Activated T-cell treated with anti-CD3 and anti-CD28 coated beads for 24 hours (primary cell): ENCODE measurements around the gene LINC01488.

Experiments used
- DNase-seq: peaks from one replicate; pipeline ENCODE4 v3.0.0-alpha.2; 2020; ENCODE audit warnings: low read depth

LINC01488 gene

GRCh38 chr11:69531071-69531716 is 49.7 kb downstream of the LINC01488 start:
- no peak for DNase-seq

GRCh38 chr11:69531717-69532088 is 50.2 kb downstream of the LINC01488 start:
- no peak for DNase-seq

GRCh38 chr11:69533296-69534165 is 52.1 kb downstream of the LINC01488 start:
- no peak for DNase-seq

- DNase-seq = no peak
Measured at GRCh38 chr11:69534166-69534530, 52.7 kb downstream of the LINC01488 start.

- DNase-seq = no peak
Measured at GRCh38 chr11:69535908-69536307, 54.4 kb downstream of the LINC01488 start.

- no peak for DNase-seq
Measured at GRCh38 chr11:69536406-69536805, 54.9 kb downstream of the LINC01488 start.

DNA sequence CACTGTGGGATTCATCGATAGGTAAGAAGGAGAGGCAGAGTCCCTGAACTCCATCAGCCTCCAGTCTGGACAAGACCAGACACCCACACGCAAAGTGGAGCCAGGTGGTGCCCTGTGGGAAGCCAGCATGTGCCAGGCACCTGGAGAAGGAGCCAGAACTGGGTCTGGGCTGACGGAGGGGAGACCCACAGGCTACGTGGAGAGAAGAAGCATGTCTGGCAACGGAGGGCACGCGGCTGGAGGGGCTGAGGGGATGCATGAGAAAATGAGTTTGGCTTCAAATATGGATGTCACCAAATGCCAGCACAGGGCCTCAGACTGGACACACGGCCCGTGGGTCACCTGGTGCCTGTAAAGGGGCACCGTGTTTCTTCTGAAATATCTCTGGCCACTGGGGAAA is 55.7 kb downstream of the LINC01488 start:
- DNase-seq = no peak

DNA sequence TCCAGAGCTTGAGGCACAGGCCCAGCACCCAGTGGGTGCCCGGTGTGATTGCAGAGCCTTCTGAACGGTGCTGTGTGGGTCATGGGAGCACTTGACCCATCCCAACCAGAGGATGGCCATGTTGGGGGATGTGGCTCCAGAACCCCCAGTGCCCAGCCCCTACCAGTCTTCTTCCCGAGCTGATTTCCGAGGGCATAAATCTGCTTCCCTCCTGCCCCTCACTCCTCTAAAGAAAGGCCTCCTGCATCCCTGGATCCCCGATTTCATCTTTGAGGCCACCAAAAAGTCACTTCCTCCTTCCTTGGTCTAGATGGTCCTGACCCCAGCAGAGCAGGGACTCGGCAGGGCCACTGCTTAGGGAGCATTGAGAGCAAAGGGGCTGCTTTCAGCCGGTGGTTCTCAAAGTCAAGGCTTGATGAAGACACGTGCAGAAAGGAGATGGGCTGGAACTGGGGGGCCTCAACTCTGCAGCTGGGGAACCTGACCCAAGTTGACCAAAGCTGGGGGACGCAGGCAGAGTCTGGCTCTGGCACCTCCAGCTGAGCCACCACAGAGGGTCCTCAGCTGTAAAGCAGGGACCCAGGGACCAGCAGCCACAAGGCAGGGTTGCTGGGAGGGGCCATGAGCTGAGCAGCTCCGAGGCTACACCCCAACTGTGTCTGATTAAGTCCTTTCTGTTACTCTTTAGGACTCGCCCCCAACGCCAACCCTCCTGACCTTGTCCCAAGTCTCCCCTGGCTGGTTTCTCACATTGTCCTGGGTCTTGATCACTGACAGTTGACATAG is 56.6 kb downstream of the LINC01488 start:
- no peak for DNase-seq

GRCh38 chr11:69538854-69539253 is 57.4 kb downstream of the LINC01488 start:
- DNase-seq = no peak

DNA sequence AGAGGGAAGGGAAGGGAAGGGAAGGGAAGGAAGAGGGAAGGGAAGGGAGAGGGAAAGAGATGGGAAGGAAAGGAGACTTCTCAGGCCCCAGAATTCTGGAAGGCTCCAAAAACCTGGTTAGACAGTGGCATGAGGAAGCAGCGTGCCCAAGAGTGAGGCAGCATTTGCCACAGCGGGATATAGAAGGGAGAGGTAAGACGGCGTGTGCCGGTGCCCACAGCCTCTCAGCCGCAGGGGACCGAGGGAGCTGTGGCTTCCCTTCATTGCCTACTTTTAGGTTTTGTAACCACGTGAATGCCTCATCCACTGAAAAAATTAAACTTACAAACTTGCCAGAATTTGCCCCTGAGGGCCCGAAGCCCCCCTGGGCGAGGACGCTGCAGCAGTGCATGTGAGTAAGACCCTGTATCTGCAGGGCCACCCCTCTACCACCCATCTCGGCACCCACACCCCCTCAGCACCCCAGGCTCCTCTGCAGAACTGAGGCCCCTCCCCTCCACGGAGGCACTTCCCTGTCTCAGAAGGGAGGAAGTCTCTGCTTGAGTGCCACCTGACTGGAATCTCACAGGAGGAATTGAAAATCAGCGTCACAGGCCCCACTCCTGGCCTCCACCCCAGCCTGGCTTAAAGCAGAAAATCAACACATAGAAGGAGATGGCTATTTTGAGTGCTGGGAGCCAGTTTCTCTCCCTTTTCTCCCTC is 58.1 kb downstream of the LINC01488 start:
- no peak for DNase-seq

GRCh38 chr11:69540118-69541000 is 58.9 kb downstream of the LINC01488 start:
- no peak for DNase-seq

DNA sequence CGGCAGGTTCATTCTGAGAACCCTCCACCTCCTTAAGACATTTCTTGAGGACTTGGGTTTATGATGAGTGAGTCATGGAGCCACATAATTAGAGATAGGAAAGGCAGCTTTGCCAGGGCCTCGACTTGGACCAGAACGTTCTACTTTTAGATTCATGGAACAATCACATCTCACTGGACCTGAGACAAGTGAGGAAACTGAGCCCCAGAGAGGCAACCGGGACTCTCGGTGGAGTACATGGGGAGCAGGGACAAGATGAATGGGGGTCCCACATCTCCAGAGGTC is 59.5 kb downstream of the LINC01488 start:
- no peak for DNase-seq

- no peak for DNase-seq
Measured at GRCh38 chr11:69541501-69542313, 60.2 kb downstream of the LINC01488 start.

DNA sequence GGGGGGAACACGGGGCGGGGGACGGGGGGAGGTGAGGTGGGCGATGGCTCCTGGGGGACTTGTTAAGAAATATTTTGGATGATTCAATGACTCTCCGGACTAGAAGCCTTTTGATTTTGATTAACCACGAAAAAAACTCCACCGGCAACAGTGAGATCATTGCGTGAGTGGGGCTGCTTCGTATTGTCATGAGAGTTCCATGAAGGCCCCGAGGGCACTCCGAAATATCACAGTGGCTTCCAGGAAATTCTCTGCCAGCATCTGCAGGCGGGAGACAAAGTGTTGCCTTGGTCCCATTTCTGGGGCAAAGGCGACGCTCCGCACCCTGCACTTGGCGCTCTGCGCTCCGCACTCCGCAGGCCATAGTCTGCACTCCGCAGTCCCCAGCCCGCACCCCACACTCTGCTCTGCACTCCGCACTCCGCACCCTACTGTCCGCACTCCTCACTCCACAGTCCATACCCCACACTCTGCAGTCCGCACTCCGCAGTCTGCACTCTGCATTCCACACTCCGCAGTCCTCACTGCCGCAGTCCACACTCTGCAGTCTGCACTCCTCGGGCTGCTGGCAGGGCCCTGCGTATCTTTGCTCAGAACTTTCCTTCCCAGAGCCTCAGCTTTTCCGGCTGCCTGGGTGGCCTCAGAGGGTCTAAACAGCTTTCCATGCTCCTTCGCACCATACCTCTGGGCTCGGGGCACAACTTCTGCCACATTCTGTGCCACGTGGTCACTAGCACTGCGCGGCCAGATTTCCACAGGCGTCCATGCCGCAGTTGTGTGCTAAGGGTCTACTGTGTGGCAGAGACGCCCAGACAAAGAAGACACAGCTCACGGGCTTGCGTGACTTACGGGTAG is 61.1 kb downstream of the LINC01488 start:
- DNase-seq = no peak
